Breast epithelium (tissue), 3 donors: ENCODE data around the gene TALDO1.
A peak's percentile ranks its signal among the peaks of the same experiment; 100 is the strongest.

Source experiments
- CTCF ChIP-seq, 3 donors: fragments of 450-650 bp; IDR thresholded peaks; one replicate each; pipeline ENCODE4 v1.5.1; 2016 to 2017; ENCODE audit warnings: antibody characterized with exemption in 3 of 3, mild to moderate bottlenecking in 3 of 3, moderate library complexity in 3 of 3
- POLR2A ChIP-seq: fragments of 450-650 bp; IDR thresholded peaks from one replicate; pipeline ENCODE4 v1.6.1; 2016; ENCODE audit warnings: antibody characterized with exemption, mild to moderate bottlenecking, moderate library complexity
- POLR2AphosphoS5 ChIP-seq, 3 donors: sonication (generic); formaldehyde crosslinking; IDR thresholded peaks; one replicate each; pipeline ENCODE4 v1.6.1; 2017; ENCODE audit warnings: antibody characterized with exemption in 3 of 3

- no peak for TF ChIP-seq POLR2AphosphoS5 (IDR thresholded peaks at IDR 0.05)
- TF ChIP-seq CTCF (IDR thresholded peaks at IDR 0.05): peak; percentile 48 to 64 (median 62)
- no peak for TF ChIP-seq POLR2A
These were observed 17.9 kb downstream of the TALDO1 start for GRCh38 chr11:765025-765801.
